Calu3 (cell line): ENCODE results near the gene FAM76B. TPM values are rescaled to one million over a fixed set of nuclear protein-coding genes. Genes with fewer than 3 reads are reported as not detected.

Experiments
- BruUV-seq: library from RNA; stranded (reverse); fragments of 400-500 nt; replicated peaks from 2 replicates; lab custom pipeline; 2021; lab: Mats Ljungman, UMichigan
- CTCF ChIA-PET: fragments of 300-600 bp; sonication (Branson Sonifier 250); formaldehyde crosslinking; loops from one replicate; lab custom pipeline; 2022; ENCODE audit warnings: antibody characterized with exemption; lab: Charles Lee
- DNase-seq: peaks from one replicate; pipeline ENCODE4 v3.0.0; 2022
- H3K27ac Mint-ChIP-seq: one replicate; pipeline ENCODE4 v1.8.0; 2022; ENCODE audit warnings: mixed read lengths; ENCODE audit not compliant: unreplicated experiment
- H3K27me3 Mint-ChIP-seq: one replicate; pipeline ENCODE4 v1.8.0; 2022; ENCODE audit warnings: mixed read lengths; ENCODE audit not compliant: unreplicated experiment
- H3K36me3 Mint-ChIP-seq: one replicate; pipeline ENCODE4 v1.8.0; 2022; ENCODE audit warnings: mild to moderate bottlenecking, moderate library complexity, mixed read lengths; ENCODE audit not compliant: insufficient read depth, unreplicated experiment
- H3K4me1 Mint-ChIP-seq: one replicate; pipeline ENCODE4 v1.8.0; 2022; ENCODE audit warnings: mild to moderate bottlenecking, low read depth, mixed read lengths; ENCODE audit not compliant: unreplicated experiment
- H3K4me3 Mint-ChIP-seq: one replicate; pipeline ENCODE4 v1.8.0; 2022; ENCODE audit warnings: mild to moderate bottlenecking, low read depth, moderate library complexity, mixed read lengths; ENCODE audit not compliant: unreplicated experiment
- H3K9me3 Mint-ChIP-seq: one replicate; pipeline ENCODE4 v1.8.0; 2022; ENCODE audit warnings: low read depth, mixed read lengths; ENCODE audit not compliant: unreplicated experiment
- intact Hi-C: fragments of 100-400 bp; cut with micrococcal nuclease; formaldehyde crosslinking; loops from one replicate; pipeline ENCODE4 v1.10.0; 2022; ENCODE audit not compliant: unreplicated experiment
- total RNA-seq: library from RNA; stranded (reverse); gene quantifications from 2 replicates; pipeline ENCODE4 v1.2.3, GENCODE V29; 2022
- TF ChIP-seq, protein P1 (sequence below): fragments of 200-600 bp; IDR thresholded peaks from one replicate; pipeline ENCODE4 v1.8.0; 2022; ENCODE audit warnings: antibody characterized with exemption; ENCODE audit not compliant: unreplicated experiment

Gene FAM76B
- total RNA-seq, 1 experiment from 2014 or later, result 20.4 TPM

GRCh38 chr11:95750101-95750500, 39.5 kb downstream of the FAM76B start:
- no peak overlapping the region for H3K27ac Mint-ChIP-seq
- H3K9me3 Mint-ChIP-seq, result no peaks in the 10 kb centered on the region
- TF ChIP-seq, protein P1, sequence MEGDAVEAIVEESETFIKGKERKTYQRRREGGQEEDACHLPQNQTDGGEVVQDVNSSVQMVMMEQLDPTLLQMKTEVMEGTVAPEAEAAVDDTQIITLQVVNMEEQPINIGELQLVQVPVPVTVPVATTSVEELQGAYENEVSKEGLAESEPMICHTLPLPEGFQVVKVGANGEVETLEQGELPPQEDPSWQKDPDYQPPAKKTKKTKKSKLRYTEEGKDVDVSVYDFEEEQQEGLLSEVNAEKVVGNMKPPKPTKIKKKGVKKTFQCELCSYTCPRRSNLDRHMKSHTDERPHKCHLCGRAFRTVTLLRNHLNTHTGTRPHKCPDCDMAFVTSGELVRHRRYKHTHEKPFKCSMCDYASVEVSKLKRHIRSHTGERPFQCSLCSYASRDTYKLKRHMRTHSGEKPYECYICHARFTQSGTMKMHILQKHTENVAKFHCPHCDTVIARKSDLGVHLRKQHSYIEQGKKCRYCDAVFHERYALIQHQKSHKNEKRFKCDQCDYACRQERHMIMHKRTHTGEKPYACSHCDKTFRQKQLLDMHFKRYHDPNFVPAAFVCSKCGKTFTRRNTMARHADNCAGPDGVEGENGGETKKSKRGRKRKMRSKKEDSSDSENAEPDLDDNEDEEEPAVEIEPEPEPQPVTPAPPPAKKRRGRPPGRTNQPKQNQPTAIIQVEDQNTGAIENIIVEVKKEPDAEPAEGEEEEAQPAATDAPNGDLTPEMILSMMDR, result no peak
- no peak for DNase-seq
- H3K27me3 Mint-ChIP-seq, result no peaks in the 10 kb centered on the region
- no peaks in the 10 kb centered on the region for H3K4me1 Mint-ChIP-seq
- intact Hi-C loops, result no loop called here
- CTCF ChIA-PET, result no interaction called here
- no peaks in the 10 kb centered on the region for H3K36me3 Mint-ChIP-seq
- BruUV-seq, result no TSS peak
- no peak overlapping the region for H3K4me3 Mint-ChIP-seq

GRCh38 chr11:95739108-95739938, 50.3 kb downstream of the FAM76B start:
- intact Hi-C loops, result no loop called here
- Mint-ChIP-seq H3K27me3 (no peaks in the 10 kb centered on the region), H3K4me1 (no peaks in the 10 kb centered on the region), H3K9me3 (no peaks in the 10 kb centered on the region), H3K36me3 (no peaks in the 10 kb centered on the region), H3K27ac (no peak overlapping the region), H3K4me3 (no peak overlapping the region)
- CTCF ChIA-PET, result no interaction called here
- no TSS peak for BruUV-seq
- TF ChIP-seq, protein P1, result no peak
- DNase-seq, result no peak

GRCh38 chr11:95736809-95737208, 52.8 kb downstream of the FAM76B start:
- BruUV-seq, result no TSS peak
- TF ChIP-seq, protein P1, result no peak
- DNase-seq, result no peak
- no peaks in the 10 kb centered on the region for H3K36me3 Mint-ChIP-seq
- CTCF ChIA-PET, result interaction anchor here (1.1 kb wide), 1 partner anchor 41 kb away, joined by 3 read pairs; no protein-coding TSS in a partner anchor
- H3K27me3 Mint-ChIP-seq, result no peaks in the 10 kb centered on the region
- H3K9me3 Mint-ChIP-seq, result no peaks in the 10 kb centered on the region
- H3K4me3 Mint-ChIP-seq, result no peak overlapping the region
- intact Hi-C loops, result no loop called here
- no peaks in the 10 kb centered on the region for H3K4me1 Mint-ChIP-seq
- H3K27ac Mint-ChIP-seq, result no peak overlapping the region

DNA sequence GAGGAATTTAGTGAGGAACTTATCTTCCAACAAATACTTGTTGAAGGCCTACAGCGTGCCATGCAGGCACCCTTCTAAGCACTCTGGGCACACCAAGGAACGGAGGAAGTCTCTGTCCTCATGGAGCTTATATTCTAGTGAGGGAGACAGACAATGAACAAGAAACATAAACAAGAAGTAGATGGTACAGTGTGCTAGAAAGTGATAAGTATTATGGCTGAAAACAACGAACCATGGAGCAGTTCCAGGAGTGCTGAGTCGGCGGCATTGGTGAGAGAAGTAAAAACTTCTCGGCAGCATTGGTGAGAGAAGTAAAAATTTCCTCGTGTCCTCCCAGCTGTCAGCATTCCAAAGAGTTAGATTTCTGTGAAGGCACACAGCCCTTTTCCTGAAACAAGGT, 53.2 kb downstream of the FAM76B start:
- TF ChIP-seq, protein P1, result no peak
- H3K36me3 Mint-ChIP-seq, result no peaks in the 10 kb centered on the region
- DNase-seq, result no peak
- H3K4me3 Mint-ChIP-seq, result no peak overlapping the region
- no peaks in the 10 kb centered on the region for H3K4me1 Mint-ChIP-seq
- H3K27ac Mint-ChIP-seq, result no peak overlapping the region
- CTCF ChIA-PET, result interaction anchor here (1.1 kb wide), 1 partner anchor 41 kb away, joined by 3 read pairs; no protein-coding TSS in a partner anchor
- H3K9me3 Mint-ChIP-seq, result no peaks in the 10 kb centered on the region
- intact Hi-C loops, result no loop called here
- BruUV-seq, result no TSS peak
- no peaks in the 10 kb centered on the region for H3K27me3 Mint-ChIP-seq
